Measurements from ENCODE around the gene TRIP12. TPM values are rescaled to one million over a fixed set of nuclear protein-coding genes. Genes with fewer than 3 reads are reported as not detected.

Gene TRIP12
- polyA plus RNA-seq, 3 donors = 22.2 to 56.7 (median 44.0) TPM

DNA sequence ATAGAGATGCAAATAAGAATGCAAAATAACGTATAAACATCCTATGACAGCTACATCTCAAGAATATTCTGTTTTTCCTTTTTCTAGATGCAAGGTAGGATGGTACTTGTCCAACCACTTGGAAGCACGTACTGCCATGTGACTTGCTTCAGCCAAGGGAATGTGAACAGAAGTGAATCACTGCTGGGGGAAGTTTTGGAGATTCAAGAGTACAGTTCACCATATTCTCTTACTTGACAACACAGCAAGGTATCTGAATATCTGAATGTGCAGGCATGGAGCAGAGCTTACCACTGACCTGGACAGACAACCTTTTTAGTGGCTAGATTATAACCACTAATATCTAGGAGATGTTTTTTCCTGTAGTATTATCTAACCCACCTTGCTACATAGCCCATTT lies 53.0 kb downstream of the TRIP12 start:
- no peak overlapping the region for H3K27ac Mint-ChIP-seq
- peaks cover 100% of the 10 kb centered on the region for H4K20me1 ChIP-seq (ENCODE audit: insufficient read depth, low read length)
- no CpG with 5 or more reads among the region's 2 CpGs for WGBS (ENCODE audit: insufficient coverage)
- H3K9me3 ChIP-seq (replicated peaks in 1 of 2; ENCODE audit: control insufficient read depth in 1 of 2, insufficient read depth in 1 of 2, low read length in 2 of 2) = no peaks in the 10 kb centered on the region
- peaks cover 41 to 70% of the 10 kb centered on the region in 2 donors for H3K36me3 ChIP-seq (replicated peaks in 1 of 2; ENCODE audit: control insufficient read depth in 1 of 2, insufficient read depth in 2 of 2, low read length in 2 of 2)
- H3K79me2 ChIP-seq (ENCODE audit: insufficient read depth, low read length) = peaks cover 100% of the 10 kb centered on the region
- H3K27ac ChIP-seq (ENCODE audit: low read depth in 1 of 2, low read length in 2 of 2) = no peak overlapping the region
- no peak overlapping the region for H3K4me2 ChIP-seq (replicated peaks; ENCODE audit: extremely low read depth, low read length, poor library complexity, severe bottlenecking)
- no peak overlapping the region for H2AFZ ChIP-seq (ENCODE audit: insufficient read depth, low read depth, low read length, poor library complexity, severe bottlenecking)
- no peak overlapping the region for H3K4me3 ChIP-seq (replicated peaks in 1 of 3; ENCODE audit: low read depth in 2 of 3, low read length in 3 of 3)
- H3K4me1 Mint-ChIP-seq = peaks cover 12% of the 10 kb centered on the region
- peaks cover 38 to 63% of the 10 kb centered on the region in 2 donors for H3K36me3 Mint-ChIP-seq
- H3K9ac ChIP-seq (ENCODE audit: insufficient read depth, low read length, poor library complexity, severe bottlenecking) = no peak overlapping the region
- intact Hi-C loops (cut with micrococcal nuclease) = no loop called here
- no peaks in the 10 kb centered on the region for H3K9me3 Mint-ChIP-seq
- DNase-seq = no peak
- H3K27me3 ChIP-seq (ENCODE audit: control insufficient read depth in 2 of 2, insufficient read depth in 2 of 2, low read length in 2 of 2) = no peaks in the 10 kb centered on the region
- H3K4me1 ChIP-seq (ENCODE audit: control insufficient read depth in 1 of 2, insufficient read depth in 2 of 2, low read length in 2 of 2) = no peaks in the 10 kb centered on the region
- H3K27me3 Mint-ChIP-seq (ENCODE audit: low read depth in 3 of 3) = no peaks in the 10 kb centered on the region
- TF ChIP-seq, protein P1, sequence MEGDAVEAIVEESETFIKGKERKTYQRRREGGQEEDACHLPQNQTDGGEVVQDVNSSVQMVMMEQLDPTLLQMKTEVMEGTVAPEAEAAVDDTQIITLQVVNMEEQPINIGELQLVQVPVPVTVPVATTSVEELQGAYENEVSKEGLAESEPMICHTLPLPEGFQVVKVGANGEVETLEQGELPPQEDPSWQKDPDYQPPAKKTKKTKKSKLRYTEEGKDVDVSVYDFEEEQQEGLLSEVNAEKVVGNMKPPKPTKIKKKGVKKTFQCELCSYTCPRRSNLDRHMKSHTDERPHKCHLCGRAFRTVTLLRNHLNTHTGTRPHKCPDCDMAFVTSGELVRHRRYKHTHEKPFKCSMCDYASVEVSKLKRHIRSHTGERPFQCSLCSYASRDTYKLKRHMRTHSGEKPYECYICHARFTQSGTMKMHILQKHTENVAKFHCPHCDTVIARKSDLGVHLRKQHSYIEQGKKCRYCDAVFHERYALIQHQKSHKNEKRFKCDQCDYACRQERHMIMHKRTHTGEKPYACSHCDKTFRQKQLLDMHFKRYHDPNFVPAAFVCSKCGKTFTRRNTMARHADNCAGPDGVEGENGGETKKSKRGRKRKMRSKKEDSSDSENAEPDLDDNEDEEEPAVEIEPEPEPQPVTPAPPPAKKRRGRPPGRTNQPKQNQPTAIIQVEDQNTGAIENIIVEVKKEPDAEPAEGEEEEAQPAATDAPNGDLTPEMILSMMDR (IDR thresholded peaks at IDR 0.05) = no peak
- H3K4me3 Mint-ChIP-seq = no peak overlapping the region

DNA sequence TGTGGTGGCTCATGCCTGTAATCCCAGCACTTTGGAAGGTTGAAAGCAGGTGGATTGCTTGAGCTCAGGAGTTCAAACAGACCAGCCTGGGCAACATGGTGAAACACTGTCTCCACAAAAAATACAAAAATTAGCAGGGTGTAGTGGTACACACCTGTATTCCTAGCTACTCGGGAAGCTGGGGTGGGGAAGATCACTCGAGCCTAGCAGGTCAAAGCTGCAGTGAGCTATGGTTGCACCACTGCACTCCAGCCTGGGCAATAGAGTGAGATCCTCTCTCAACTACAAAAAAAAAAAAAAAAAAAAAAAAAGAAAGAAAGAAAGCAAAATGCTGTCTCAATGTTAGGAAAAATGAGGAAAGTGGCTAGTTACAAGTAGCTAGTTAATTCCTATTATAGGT lies 56.8 kb downstream of the TRIP12 start:
- Histone ChIP-seq H3K36me3 (replicated peaks in 1 of 2; ENCODE audit: control insufficient read depth in 1 of 2, insufficient read depth in 2 of 2, low read length in 2 of 2) (peaks cover 25 to 42% of the 10 kb centered on the region in 2 donors), H3K4me3 (replicated peaks in 1 of 3; ENCODE audit: low read depth in 2 of 3, low read length in 3 of 3) (no peak overlapping the region), H3K9ac (ENCODE audit: insufficient read depth, low read length, poor library complexity, severe bottlenecking) (no peak overlapping the region), H3K27ac (ENCODE audit: low read depth in 1 of 2, low read length in 2 of 2) (peak overlapping the region in 1 of 2 donors; percentile 22), H4K20me1 (ENCODE audit: insufficient read depth, low read length) (peaks cover 100% of the 10 kb centered on the region), H3K79me2 (ENCODE audit: insufficient read depth, low read length) (peaks cover 100% of the 10 kb centered on the region), H3K4me1 (ENCODE audit: control insufficient read depth in 1 of 2, insufficient read depth in 2 of 2, low read length in 2 of 2) (no peaks in the 10 kb centered on the region), H3K27me3 (ENCODE audit: control insufficient read depth in 2 of 2, insufficient read depth in 2 of 2, low read length in 2 of 2) (no peaks in the 10 kb centered on the region), H3K9me3 (replicated peaks in 1 of 2; ENCODE audit: control insufficient read depth in 1 of 2, insufficient read depth in 1 of 2, low read length in 2 of 2) (no peaks in the 10 kb centered on the region), H2AFZ (ENCODE audit: insufficient read depth, low read depth, low read length, poor library complexity, severe bottlenecking) (no peak overlapping the region), H3K4me2 (replicated peaks; ENCODE audit: extremely low read depth, low read length, poor library complexity, severe bottlenecking) (no peak overlapping the region)
- Mint-ChIP-seq H3K4me3 (no peak overlapping the region), H3K9me3 (no peaks in the 10 kb centered on the region), H3K4me1 (peaks cover 10% of the 10 kb centered on the region), H3K27ac (peak overlapping the region in 2 of 7 donors; percentile 46 to 47), H3K27me3 (ENCODE audit: low read depth in 3 of 3) (no peaks in the 10 kb centered on the region), H3K36me3 (peaks cover 21 to 40% of the 10 kb centered on the region in 2 donors)
- TF ChIP-seq, protein P1 (IDR thresholded peaks at IDR 0.05) = no peak
- WGBS (ENCODE audit: insufficient coverage) = no CpG with 5 or more reads among the region's 2 CpGs
- DNase-seq = no peak
- intact Hi-C loops (cut with micrococcal nuclease) = no loop called here
